Measurements from ENCODE around the gene PDE5A.
"Not testable (repeated sequence)": the region's sequence is repeated elsewhere in the genome, so short reads cannot be mapped to it uniquely, and the experiment has no call there.

PDE5A gene

DNA sequence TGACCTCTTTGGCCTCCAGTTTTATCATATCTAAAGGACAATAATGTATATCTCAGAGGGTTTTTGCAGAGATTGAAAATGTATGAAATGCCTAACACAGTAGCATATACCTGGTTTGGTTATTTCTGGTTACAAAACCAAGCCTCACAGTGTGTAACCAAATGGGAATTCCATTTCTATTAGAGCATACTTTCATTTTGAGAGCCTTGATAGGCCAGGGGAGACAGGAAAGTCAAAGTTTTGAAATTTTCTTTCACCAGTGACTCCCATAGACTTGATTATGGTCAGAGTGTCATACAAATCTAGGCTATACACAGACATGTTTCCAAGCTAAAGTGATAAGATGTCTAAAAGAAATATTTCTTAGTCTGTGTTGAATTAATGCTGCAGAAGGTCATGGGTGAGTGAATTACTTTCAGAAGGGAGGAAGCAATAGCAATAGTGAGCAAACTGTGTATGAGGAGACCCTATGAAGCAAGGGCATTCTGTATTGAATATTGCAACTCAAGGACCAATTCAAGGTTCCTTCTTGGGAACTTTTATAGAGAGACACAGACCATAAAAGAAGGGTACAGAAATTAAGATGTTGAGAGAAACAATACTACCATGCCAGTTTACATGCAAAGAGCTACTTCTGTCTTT lies 151.1 kb downstream of the PDE5A start:
- H3K27me3 Mint-ChIP-seq (ENCODE audit: low read depth): no peaks in the 10 kb centered on the region
- H3K27ac Mint-ChIP-seq: no peak overlapping the region
- peaks cover 10% of the 10 kb centered on the region for H3K9me3 Mint-ChIP-seq
- H3K36me3 Mint-ChIP-seq (ENCODE audit: low read depth): peaks cover 36% of the 10 kb centered on the region
- no peak overlapping the region for H3K4me3 Mint-ChIP-seq
- DNase-seq (ENCODE audit: low spot score): no peak
- H3K4me1 Mint-ChIP-seq (ENCODE audit: low read depth): no peaks in the 10 kb centered on the region

DNA sequence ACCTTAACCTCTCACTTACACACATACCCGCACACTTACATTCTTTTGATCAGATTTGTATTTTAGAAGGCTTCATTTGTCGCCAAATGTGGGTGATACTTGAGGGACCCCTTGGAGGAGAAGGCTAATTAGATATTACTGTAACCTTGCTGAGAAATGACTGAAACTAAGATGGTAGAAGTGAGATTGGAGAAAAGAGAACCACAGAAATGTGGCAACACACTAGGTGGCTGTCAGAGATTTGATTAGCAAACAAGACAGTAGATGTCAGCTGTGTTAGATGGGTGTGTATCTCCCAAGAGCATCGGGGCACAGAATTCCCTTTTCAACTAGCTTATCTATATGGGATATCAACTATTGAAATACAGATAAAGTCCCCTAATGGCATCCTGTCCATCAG lies 157.3 kb downstream of the PDE5A start:
- Mint-ChIP-seq H3K27ac (no peak overlapping the region), H3K36me3 (ENCODE audit: low read depth) (peaks cover 15% of the 10 kb centered on the region), H3K4me3 (no peak overlapping the region), H3K9me3 (no peaks in the 10 kb centered on the region), H3K4me1 (ENCODE audit: low read depth) (peaks cover 3% of the 10 kb centered on the region), H3K27me3 (ENCODE audit: low read depth) (no peaks in the 10 kb centered on the region)
- DNase-seq (ENCODE audit: low spot score): no peak

DNA sequence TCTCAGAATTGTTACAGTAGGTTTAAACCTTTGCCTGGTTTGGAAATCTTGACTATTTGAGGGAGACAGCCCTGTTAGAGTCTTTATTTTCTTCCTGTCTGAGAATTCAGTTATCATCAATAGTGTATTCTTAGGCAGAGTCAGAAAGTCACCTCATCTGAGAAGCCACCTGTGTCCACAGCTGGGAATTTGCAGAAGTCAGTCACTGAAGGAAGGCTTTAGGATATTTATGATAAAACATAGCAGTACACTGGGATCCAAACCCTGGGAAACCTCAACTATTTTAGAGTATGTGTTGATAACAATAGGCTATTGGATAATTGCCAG lies 157.9 kb downstream of the PDE5A start:
- H3K27ac Mint-ChIP-seq; H3K9me3 Mint-ChIP-seq; H3K4me1 Mint-ChIP-seq (ENCODE audit: low read depth); H3K27me3 Mint-ChIP-seq (ENCODE audit: low read depth); DNase-seq (ENCODE audit: low spot score); H3K4me3 Mint-ChIP-seq: not testable (repeated sequence)
- peaks cover 15% of the 10 kb centered on the region for H3K36me3 Mint-ChIP-seq (ENCODE audit: low read depth)

DNA sequence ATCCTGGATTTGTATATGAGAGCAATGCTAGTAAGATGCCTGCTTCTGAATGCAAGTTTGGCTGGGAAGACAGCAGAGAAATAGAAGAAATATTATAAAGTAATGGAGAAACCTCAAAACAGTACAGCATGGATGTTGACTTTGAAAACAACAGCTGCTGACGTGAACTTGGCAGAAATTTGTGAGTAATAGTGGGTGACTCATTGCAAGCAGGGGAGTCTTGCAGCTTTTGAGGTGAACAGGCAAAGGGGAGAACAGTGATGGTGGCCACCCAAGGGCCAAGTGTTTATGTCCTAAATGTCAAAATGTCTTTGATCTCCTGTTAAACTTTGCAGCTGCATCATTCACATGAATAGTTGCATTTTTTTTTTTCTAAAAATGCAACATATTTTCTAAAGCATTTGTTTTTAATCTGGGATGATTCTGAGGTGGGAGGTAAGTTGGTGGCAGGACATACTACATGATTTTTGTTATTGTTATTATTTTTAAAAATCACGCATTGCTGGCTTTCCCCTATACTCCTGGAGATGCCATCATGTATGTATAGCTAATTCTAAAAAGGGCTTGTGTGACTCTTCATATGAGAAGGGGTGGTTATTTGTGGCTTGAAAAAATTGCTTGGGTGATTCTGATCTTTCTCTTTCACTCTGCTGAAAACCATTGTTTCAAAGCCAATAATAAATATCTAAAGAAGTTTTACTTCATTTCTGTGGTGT lies 158.4 kb downstream of the PDE5A start:
- H3K36me3 Mint-ChIP-seq (ENCODE audit: low read depth): peaks cover 15% of the 10 kb centered on the region
- H3K4me3 Mint-ChIP-seq; H3K27ac Mint-ChIP-seq; H3K4me1 Mint-ChIP-seq (ENCODE audit: low read depth); H3K27me3 Mint-ChIP-seq (ENCODE audit: low read depth); H3K9me3 Mint-ChIP-seq; DNase-seq (ENCODE audit: low spot score): not testable (repeated sequence)

DNA sequence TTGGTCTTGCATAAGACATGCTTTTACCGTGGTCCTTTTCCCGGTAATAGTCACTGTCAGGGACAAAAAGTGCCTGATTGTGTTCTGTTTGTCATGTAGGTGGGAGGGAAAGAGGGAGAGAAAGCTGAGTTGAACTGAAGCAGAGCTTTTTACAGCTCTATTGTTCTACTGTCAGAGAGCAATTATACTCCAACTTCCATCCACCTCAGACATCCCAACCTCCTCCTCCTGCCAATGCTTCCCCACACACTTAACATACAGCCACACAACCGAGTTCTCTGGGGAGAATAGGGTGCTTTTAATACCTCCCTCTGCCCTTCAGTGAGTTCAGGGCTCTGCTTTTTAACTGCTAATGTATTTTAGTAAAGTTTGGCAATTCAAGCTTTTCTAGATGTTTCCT lies 159.6 kb downstream of the PDE5A start:
- not testable (repeated sequence) for H3K9me3 Mint-ChIP-seq; H3K4me3 Mint-ChIP-seq; DNase-seq (ENCODE audit: low spot score); H3K27me3 Mint-ChIP-seq (ENCODE audit: low read depth); H3K4me1 Mint-ChIP-seq (ENCODE audit: low read depth); H3K27ac Mint-ChIP-seq
- peaks cover 17% of the 10 kb centered on the region for H3K36me3 Mint-ChIP-seq (ENCODE audit: low read depth)

DNA sequence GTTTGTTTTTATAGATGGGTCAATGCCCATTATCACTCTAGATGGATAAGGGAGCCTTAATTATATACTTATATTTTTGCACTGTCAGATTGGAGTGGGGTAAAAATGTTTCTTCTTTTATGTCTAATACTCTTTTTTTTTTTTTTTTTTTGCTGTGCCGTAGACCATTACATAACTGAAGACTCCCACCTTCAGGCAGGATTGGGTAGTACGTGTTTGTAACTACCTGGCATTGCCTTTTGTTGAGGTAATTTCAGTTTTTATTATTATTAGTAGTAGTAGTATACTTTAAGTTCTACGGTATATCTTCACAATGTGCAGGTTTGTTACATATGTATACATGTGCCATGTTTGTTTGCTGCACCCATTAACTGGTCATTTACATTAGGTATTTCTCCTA lies 165.9 kb downstream of the PDE5A start:
- H3K9me3 Mint-ChIP-seq; H3K27me3 Mint-ChIP-seq (ENCODE audit: low read depth); H3K4me3 Mint-ChIP-seq; H3K27ac Mint-ChIP-seq; H3K4me1 Mint-ChIP-seq (ENCODE audit: low read depth); DNase-seq (ENCODE audit: low spot score): not testable (repeated sequence)
- peaks cover 20% of the 10 kb centered on the region for H3K36me3 Mint-ChIP-seq (ENCODE audit: low read depth)

DNA sequence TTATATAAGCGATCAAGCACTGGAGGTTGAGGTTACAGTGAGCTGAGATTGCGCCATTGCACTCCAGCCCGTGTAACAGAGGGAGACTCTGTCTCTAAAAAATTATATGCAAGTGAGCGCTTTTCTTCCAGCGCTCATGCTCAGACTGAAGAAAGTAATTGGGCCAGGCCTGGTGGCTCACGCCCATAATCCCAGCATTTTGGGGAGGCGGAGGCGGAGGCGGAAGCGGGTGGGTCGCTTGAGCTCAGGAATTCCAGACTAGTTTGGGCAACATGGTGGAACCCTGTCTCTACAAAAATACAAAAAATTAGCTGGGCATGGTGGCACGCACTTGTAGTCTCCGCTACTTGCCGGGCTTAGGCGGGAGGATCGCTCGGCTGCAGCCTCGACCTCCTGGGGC lies 172.9 kb downstream of the PDE5A start:
- not testable (repeated sequence) for H3K36me3 Mint-ChIP-seq (ENCODE audit: low read depth); DNase-seq (ENCODE audit: low spot score); H3K4me1 Mint-ChIP-seq (ENCODE audit: low read depth); H3K9me3 Mint-ChIP-seq; H3K27me3 Mint-ChIP-seq (ENCODE audit: low read depth)
- H3K27ac Mint-ChIP-seq: peak overlapping the region; percentile 52
- peak overlapping the region; percentile 93 for H3K4me3 Mint-ChIP-seq

DNA sequence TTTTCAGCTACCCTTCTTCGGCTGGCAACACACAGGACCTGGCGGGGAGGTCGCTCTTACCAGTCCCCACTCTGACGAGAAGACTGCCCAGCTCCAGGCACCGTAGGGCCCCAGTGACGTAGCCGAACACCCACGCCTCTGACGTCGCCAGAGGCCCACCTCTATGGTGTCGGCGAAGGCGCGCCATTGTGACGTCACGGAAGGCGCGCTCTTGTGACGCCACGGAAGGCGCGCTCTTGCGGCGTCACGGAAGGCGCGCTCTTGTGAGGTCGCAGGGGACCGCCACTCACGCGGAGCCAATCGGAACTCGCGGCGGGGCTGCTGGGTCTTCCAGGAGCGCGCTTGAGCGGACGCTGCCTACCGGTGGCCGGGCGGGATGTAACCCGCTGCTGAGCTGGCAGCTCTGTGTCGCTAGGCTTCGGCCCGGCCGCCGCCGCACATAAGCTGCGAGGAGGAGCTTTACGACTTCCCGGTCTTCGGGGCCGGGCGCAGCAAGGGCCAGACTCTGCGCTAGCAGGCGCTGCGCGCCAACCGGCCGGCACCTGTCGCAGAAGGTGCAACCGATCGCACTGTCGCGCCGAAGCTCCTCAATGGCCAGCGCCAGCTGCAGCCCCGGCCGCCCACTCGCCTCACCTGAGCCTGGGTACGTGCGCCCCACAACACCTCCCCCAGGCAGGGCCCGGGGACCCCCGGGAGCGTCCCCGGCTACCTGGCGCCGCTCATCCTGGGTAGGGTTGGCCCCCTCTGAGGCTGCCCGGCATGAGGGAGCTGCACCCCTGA lies 173.9 kb downstream of the PDE5A start:
- not testable (repeated sequence) for H3K9me3 Mint-ChIP-seq; H3K4me1 Mint-ChIP-seq (ENCODE audit: low read depth); H3K36me3 Mint-ChIP-seq (ENCODE audit: low read depth); H3K27me3 Mint-ChIP-seq (ENCODE audit: low read depth)
- Mint-ChIP-seq H3K4me3 (peak overlapping the region; percentile 93), H3K27ac (peak overlapping the region; percentile 97)
- peak; percentile 95 for DNase-seq (ENCODE audit: low spot score)

DNA sequence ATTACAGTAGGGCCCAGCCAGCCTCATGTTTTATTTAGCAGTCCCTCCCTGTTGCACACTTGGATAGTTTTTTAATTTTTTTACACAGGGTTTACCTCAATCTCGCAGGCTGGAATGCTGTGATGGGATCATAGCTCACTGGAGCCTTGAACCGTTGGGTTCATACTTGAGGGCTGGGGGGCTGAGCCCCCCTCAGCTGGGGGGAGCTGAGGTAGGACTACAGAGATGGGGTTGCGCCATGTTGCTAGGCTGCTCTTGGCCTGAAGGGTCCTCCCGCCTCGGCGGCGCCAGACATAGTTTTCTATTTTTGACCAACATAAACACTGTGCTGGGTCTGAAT lies 174.5 kb downstream of the PDE5A start:
- not testable (repeated sequence) for DNase-seq (ENCODE audit: low spot score); H3K36me3 Mint-ChIP-seq (ENCODE audit: low read depth); H3K27me3 Mint-ChIP-seq (ENCODE audit: low read depth); H3K4me1 Mint-ChIP-seq (ENCODE audit: low read depth); H3K9me3 Mint-ChIP-seq
- Mint-ChIP-seq H3K4me3 (peak overlapping the region; percentile 93), H3K27ac (peak overlapping the region; percentile 97)

DNA sequence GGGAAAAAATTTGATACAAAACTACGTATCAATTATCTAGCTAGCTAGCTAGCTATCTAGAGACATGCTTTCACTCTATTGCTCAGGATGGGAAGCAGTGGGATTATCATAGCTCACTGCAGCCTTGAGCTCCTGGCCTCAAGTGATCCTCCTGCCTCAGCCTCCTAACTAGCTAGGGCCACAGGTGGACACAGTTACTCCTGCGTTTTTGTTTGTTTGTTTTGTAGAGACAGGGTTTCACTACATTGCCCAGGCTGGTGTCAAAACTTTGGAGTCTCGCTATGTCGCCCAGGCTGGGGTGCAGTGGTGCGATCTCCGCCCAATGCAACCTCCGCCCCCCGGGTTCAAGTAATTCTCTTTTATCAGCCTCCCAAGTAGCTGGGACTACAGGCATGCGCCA lies 175.3 kb downstream of the PDE5A start:
- not testable (repeated sequence) for H3K4me1 Mint-ChIP-seq (ENCODE audit: low read depth); H3K9me3 Mint-ChIP-seq; H3K27ac Mint-ChIP-seq; DNase-seq (ENCODE audit: low spot score); H3K4me3 Mint-ChIP-seq; H3K36me3 Mint-ChIP-seq (ENCODE audit: low read depth); H3K27me3 Mint-ChIP-seq (ENCODE audit: low read depth)

DNA sequence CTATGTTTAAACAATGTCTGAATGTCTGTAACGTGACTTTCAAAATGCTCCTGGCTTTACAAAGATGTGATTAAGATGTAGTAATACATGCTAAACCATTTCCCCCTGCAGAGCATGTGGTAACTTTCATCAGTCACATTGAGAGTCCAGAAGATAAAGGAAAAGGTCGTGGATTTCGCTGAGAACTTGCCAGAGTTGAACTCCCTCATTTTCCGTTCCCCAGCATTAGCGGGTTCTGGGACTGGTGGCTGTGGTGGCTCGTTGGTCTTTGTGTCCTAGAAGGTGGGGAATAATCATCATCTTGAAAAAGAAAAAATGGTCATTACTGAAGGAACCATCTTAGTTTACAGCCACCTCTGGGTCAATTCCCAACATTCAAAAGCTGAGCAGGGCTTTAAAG lies 178.8 kb downstream of the PDE5A start:
- H3K9me3 Mint-ChIP-seq; H3K27ac Mint-ChIP-seq; H3K4me1 Mint-ChIP-seq (ENCODE audit: low read depth); H3K36me3 Mint-ChIP-seq (ENCODE audit: low read depth); DNase-seq (ENCODE audit: low spot score); H3K4me3 Mint-ChIP-seq; H3K27me3 Mint-ChIP-seq (ENCODE audit: low read depth): not testable (repeated sequence)
